Islet precursor cell (in vitro differentiated cells): ENCODE data around the gene ST6GALNAC5.

ENCODE experiments used
- DNase-seq: peaks from one replicate; pipeline ENCODE4 v3.0.0-alpha.2; 2018

The ST6GALNAC5 gene

DNA sequence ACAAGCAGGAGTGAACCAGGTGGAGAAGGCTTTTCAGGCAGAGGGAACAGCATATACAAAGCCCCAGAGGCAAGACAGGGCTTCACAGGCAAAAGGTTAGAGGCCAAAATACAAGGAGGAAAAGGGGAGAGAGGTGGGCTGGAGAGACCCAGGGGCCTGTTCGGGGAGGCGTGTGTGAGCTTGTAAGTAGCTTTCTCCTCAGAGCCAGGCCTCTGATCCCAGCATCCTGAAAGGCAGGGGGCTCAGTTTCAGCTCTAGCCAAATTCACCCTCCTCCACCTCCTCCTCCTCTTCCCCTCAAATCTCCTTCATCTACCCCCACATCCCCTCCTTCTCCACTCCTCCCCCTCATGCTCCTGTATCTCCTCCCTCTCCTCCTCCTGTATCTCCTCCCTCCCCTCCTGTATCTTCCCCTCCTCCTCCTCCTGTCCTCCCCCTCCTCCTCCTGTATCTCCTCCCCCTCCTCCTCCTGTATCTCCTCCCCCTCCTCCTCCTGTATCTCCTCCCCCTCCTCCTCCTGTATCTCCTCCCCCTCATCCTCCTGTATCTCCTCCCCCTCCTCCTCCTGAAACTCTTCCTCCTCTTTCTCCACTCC, 148.6 kb downstream of the ST6GALNAC5 start:
- no peak for DNase-seq

DNA sequence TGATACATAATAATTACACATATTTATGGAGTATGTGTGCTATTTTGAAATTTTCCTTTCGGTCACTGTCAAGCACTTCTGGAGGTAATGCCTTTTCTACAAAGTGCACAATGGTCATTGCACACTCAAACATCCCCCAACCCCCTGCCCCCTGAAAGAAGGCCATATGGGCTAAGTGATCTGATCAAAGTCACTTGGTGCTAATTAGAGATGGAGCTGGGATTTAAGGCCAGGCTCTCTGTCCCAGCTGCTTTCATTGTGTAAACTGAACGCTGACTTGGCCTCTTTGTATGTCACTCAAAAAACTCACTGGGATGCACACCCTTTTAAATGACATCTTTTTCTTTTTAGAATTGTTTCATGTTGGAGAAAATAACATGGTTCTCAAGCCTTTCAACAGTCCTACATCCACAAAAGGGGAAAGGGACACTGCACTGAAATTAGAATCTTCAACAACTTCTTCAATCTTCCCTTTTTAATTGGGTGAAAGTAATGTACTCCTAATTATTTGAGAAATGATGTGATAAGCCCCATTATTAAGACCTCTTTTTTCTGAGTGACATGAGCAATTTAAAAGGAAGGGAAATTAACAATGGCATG, 149.2 kb downstream of the ST6GALNAC5 start:
- DNase-seq, result no peak

DNA sequence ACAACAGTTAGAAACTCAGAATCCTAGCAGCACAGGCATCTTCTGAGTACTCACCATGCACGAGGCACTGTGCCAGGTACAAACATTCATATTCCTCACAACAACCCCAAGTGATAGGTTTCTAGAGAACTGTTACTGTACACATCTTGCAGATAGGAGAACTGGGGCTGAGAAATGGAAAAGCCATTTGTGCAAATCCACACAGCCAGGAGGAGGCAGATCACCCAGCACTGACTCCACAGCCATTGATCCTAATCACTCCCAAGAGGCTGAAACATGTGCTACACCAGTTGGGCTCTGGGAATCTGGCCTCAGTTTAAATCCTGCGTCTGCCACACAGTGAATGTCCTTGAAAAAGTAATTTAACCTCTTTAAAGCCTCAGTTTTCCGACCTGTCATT, 151.0 kb downstream of the ST6GALNAC5 start:
- peak; percentile 54 for DNase-seq

DNA sequence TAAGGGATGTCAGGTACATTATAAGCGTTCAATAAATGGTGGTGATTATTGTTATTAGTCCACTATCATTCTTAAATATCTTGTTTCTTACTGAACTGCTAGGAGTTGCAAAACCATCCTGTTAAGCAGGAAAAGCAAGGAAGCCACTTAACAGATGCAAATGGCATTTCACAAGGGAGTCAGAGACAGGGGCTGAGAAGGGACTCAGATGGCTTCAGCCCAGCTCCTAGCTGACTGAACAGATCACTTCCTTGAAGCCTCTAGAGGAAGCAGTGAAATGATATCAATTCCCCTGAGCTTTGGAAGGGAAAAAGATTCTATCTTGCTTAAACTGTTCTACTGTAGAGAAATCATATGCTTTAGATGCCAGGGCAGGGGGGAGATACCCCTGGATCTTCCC, 151.5 kb downstream of the ST6GALNAC5 start:
- peak; percentile 67 for DNase-seq

DNA sequence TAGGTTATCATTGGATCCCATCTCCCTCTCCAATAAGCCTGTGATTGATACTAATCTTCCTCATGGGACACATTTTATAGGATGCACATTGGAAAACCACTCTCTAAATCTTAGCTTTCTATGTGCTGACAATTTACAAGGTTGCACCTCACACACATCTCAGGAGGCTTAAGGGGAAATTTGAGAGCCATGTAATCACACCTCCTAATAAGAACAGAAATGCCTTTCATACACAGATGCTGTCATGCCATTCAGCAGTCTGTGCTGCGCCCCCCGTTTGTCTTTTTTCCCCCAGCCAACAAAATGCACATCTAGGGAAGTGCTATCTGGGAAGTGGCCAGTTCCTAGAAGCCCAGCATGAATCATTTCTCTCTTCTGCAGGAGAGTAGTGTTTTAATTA, 154.5 kb downstream of the ST6GALNAC5 start:
- DNase-seq, result peak; percentile 29

DNA sequence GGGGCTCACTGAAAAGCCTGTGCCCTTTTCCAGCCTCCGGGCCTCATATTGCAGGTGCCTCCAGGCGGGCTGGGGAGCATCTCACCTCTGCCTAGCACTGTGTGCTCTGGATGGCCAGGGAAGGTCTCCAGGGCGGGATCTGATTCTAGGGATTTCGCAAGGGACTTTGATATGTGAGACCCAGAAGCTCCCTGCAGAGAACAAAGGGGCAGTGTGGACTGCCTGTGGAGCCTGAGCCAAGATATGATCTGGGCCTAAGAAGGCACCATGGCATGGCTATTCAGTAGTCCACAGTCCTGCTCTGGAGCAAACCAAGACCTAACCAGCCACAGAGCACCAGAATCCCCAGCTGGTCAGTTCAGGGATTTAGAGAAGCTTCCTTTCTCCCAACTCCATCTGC, 157.2 kb downstream of the ST6GALNAC5 start:
- peak; percentile 67 for DNase-seq

DNA sequence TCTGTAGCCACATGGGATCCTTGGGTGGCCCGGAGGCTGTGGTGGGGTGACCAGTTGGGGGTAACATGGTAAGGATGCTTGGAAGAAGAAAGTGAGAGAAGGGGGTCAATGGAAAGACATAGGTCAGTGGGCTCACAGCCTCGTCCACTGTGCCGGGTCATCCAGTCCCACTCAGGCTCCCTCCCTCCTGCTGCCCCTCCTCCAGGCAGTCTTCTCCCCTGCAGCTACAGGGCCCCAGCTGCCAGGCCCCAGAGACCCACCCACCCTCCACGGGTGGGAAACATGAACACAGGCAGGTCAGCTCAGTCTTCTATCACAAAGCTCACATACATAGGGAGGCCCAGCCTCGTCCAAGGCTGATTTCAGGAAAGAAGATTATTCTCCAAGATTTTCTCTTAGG, 158.3 kb downstream of the ST6GALNAC5 start:
- DNase-seq, result peak; percentile 26

DNA sequence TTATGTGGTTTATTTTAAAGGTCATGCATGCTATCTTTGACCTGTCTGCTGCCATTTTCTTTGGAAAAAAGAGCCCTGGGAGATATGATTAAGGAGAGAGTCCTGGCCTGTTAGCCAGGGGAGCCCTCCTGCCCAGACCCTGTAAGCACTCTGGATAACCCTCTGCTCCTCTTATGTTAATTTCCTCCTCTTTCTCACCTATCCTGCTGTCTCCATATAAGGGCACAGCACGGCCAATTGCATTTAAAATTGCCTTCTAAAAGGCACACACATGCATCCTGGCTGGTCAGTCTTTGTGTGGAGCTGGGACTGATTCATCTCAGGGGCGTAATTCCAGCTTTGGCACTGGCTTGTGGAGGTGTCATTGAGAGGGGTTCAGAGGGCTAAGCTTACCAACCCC, 158.9 kb downstream of the ST6GALNAC5 start:
- peak; percentile 33 for DNase-seq

DNA sequence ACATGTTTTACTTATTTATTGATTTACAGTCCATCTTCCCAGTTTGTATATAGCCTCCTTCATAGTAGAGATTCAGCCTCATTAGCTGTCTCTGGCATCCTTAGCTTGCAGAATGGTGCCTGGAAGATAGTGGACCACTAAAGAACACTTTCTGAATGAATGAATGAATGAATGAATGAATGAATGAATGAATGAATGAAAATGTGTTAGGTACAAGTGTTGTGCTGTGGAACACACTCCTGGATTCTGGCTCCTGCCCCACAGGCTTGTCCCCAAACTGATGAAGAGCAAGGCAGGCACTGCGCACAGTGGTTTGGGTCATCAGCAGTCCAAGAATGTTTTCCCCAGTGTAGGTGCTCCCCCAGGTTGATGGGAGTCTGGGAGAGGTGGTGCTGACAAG, 159.4 kb downstream of the ST6GALNAC5 start:
- DNase-seq, result peak; percentile 25

DNA sequence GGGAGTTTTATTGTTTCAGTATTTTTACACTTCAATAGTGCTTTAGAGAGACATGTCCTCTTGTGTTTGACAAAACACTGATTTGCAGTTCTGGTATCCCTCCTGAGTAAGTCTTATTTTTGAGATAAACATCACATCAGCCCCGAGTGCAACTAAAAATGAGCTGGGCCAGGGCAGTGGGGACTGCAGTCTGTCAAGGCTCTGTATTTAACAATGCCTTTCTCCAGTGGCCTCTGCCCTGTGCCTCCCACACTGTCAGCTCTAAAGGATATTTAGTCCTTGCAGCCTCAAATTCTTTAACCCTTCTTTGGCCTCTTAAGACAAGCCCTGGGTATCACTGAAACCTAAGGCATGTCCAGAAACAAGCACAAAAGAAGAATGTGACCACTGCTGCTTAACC, 160.6 kb downstream of the ST6GALNAC5 start:
- DNase-seq, result peak; percentile 51

DNA sequence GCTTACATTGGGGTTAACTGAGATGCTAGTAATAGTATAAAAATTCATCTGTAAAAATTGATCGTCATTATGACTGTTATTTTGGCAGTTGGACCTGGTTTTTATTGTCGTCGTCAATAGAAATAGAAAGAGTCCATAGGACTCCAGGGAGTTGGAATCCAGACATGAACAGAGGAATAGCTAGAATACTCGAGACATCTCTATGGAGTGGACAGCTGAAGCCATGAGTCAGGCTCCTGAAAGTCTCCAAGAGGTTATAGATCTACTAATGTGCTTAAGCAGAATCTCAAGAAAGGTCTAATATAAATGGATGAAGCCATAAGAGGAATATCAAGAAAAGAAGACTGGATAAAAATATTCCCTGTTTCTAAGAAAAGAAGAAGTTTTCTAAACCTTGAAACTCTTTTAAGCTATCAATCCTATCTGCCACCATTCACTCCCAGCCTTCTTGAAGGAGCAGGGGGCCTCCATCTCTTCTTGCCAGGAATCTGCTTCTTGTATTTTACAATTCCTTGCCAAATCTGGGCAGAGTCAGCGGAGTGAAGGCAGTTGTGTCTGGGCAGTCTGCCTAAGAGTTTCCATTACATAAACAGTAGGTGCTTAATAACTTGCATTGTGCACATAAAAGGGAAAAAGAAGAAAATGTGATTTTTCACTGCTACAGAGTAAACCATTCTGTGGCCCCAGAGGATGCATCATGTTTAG, 163.3 kb downstream of the ST6GALNAC5 start:
- peak; percentile 19 for DNase-seq

DNA sequence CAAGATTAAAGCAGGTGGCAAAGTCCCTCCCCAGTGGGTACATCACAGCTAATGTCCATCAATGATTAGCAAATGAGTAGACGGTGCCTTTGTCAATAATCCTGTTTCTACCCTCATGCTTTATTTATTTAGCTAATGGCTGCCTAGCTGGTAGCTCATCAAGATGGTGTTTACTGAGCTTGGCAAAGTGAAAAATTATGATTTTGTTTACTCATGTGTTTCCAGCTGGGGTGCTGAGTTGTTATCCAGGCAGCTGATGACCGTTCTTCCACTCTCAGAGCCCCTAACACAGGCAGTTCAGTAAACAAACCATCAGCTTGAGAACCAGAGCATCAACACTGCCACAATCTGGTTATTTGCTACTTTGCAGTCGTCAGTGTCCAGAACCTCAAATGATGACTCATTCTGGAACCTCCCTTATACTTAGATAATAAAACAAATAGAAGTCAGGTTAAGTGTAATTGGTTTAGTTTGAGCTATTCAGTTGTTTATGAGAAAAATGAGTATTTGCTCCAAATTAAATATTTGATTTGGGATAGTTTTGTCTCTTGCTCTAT, 163.9 kb downstream of the ST6GALNAC5 start:
- peak; percentile 52 for DNase-seq

DNA sequence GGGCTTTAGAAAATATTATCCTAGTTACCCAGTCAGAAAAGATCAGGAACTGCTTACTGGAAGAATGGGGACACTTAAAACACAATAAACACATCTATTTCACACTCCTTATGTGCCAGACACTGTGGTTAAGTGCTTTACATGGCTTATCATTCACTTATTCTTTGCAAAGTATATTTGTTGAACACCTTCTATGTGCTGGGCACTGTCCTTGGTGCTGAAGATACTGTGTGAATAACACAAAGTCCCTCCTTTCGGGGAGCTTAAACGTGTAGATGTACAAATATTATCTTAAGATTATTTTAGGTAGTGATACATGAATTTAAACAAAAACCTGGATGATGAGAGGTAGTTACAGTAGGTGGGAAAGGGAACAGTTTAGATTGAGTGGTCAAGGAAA, 169.3 kb downstream of the ST6GALNAC5 start:
- no peak for DNase-seq

DNA sequence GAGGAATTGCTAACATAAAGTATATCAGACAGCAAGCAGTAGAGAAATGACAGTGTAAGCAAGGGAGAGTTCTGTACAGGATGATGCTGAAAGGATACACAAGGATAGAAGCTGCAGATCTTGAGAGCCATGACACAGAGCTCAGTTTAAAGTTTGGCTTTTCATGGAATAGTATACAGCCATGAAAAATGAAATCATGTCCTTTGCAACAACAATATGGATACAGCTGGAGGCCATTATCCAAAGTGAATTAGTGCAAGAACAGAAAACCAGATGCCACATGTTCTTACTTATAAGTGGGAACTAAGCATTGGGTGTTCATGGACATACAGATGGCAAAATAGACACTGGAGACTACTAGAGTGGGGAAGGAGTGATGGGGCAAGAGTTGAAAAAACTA, 169.8 kb downstream of the ST6GALNAC5 start:
- no peak for DNase-seq

DNA sequence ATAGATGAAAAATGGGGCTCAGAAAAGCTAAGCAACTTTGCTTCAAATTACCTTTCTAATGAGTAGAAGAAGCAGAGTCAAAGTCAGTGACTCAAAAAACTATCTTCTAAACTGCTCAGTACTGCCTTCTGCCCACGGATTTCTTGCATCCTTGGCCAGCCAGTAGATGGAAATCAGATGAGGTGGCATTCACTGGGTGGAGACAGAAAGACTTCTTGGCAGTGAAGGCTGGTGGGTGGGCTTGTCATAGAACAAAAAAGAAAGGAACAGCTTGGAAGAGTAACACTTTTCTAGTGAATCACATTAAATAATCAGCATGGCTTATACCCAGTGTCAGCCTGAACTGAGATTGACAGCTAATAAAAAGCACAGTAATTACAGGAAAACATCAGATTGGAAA, 170.7 kb downstream of the ST6GALNAC5 start:
- DNase-seq, result no peak

DNA sequence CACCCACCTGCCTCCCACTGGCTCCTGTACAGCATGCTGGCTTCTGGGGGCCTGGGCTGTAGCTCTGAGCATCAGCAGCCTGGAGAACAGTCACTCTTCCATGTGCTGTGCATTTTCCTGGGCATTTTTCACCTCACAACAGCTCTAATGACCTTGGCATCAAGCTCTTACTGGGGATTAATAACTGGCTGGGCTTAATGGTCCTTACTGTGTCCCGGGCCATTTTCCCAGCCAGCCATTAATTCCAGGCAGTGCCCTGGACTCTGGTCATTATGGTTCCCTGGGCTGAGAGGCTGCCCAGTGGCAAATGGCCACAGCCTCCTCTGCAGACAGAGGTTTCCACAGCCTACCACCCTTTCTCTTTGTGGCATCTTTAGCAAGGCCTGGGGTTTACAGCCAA, 171.8 kb downstream of the ST6GALNAC5 start:
- no peak for DNase-seq

DNA sequence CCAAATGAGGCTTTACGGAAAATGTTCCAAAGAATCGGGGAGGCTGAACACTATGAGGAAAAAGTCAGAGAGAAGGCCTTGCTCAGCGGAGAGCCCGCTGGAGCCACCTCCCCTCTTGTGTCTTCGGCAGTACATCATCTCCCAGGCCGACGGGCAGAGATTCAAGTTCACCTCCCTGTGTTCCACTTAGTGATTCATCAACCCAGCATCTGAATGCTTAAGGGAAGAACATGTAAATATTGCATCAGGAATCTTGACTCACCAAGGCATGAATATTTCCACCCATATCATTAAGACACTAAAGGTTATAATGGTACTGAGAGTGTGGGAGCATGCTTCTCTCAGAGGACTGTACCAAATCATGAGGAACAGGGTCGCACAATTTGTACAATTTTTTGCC, 172.5 kb downstream of the ST6GALNAC5 start:
- DNase-seq, result no peak

DNA sequence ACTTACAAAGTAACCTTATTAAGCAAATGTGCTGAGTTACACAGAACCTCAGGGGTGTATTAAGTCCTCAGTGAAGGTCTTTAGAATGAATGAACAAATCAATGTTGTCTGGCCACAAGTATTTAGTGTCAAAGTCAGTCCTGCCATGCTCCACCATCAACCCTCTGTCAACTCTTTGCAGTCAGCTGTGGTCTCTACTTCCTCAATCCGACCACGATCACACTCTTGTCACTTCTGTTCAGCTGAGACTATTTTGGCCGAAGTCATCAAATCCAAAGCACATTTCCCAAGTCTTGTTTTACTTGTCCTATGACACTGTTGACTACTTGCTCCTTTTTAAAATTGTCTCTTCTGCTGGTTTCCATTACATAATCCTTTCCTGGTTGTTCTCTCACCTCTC, 173.5 kb downstream of the ST6GALNAC5 start:
- DNase-seq, result no peak

DNA sequence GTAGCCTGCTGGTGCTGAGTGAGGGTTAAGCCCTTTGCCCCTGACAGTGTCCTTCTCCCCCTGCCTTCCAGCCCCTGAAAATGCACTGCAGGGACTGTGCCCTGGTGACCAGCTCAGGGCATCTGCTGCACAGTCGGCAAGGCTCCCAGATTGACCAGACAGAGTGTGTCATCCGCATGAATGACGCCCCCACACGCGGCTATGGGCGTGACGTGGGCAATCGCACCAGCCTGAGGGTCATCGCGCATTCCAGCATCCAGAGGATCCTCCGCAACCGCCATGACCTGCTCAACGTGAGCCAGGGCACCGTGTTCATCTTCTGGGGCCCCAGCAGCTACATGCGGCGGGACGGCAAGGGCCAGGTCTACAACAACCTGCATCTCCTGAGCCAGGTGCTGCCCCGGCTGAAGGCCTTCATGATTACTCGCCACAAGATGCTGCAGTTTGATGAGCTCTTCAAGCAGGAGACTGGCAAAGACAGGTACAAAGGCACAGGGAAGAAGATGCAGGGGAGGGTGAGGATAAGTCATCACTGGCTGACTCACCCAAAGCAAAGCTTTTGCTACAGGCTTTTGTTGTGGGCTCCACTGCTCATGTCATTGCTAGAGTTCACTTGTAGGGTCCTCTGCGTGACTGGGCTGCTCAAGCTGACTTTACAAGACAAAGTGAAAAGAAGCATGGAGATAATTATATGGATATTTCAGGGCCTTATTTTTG, 177.0 kb downstream of the ST6GALNAC5 start:
- no peak for DNase-seq

DNA sequence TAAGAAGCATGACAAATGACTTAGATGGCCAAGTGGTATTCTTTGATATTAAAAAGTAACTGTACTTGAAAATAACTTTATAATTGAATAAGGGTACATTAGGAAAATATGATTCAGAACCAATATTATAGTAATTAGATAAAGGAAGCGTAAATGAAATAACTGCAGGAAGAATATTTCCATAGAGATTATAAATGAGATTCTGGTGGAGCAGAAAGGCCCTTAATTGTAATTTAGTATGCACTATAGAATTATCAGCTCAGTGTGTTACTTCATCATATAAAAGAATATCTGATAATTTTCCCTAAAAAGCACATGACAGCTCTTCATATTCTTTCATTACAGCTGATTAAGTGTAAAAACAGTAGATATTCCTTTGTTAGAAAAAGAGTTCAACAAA, 180.3 kb downstream of the ST6GALNAC5 start:
- DNase-seq, result no peak

DNA sequence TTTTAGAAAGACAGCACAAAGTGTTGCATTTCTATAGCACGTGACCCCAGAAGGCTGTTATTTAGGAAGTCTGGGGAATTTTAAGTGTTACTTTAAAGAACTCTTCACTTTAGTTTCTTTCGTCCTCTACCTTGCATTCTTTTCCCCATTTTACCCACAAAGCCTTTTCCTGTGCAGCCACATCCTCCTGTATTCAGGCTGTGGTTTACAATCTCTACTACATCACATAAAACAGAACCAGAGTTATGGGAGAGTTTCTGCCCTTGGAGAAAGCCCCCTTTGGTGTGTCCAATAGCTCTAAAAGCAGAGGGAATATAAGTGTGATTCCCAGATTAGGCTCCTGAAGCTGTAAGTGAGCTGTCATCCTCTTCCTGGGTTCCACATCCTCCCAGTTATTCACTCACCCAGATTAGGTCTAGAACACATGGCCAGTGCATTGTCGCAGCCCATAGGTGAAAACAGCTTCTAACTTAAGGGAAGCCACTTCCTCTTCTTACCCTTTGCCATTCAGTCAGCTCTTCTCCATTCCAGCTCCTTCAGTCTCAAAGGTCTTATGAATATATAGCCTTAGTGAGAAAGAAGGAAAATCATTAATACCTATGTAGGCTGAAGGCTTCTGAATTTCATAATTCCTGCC, 180.8 kb downstream of the ST6GALNAC5 start:
- no peak for DNase-seq

DNA sequence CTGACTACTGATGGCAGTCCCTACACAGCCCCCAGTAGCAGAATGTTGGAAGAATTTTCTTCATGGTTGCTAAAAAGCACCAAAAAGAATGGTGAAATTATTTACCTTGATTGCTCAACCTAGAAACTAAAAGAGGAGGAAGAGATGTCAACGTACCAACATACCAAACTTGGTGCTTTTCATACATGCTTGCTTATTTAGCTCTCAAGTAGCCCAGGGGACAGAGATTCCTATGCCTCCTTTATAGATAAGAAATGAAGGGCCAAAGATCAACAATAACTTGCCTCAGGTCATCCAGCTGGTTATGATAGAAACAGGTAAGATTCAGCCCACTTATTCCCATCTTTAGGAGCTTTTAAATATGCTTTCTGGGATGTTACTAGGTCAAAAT, 181.3 kb downstream of the ST6GALNAC5 start:
- DNase-seq, result no peak

DNA sequence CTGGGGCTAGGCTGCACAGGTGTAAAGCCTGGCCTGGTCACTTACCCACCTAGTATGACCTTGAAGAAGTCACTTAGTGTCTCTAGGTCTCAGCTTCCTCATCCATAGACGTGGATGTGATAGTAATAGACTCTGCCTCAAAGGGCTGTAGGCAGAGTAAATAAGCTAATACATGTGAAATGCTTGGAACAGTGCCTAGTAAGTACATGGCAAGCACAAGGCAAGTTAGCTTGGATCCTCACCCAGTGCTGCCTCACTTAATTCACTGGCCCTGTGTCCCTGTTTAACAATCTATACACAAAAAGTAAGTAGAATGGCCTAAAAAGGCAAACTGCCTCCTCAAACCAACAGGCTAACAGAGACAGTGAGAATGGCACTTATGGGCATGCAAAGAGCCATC, 184.1 kb downstream of the ST6GALNAC5 start:
- DNase-seq, result no peak
